Suprapubic skin (tissue), 4 donors: ENCODE data around the gene NID2.

Experiments
- EP300 ChIP-seq: sonication (generic); formaldehyde crosslinking; IDR thresholded peaks from one replicate; pipeline ENCODE4 v1.6.1; 2017; ENCODE audit warnings: antibody characterized with exemption
- POLR2A ChIP-seq, 2 donors: fragments of 450-650 bp; IDR thresholded peaks; one replicate each; pipeline ENCODE4 v1.6.1; 2017; ENCODE audit warnings: antibody characterized with exemption in 2 of 2, mild to moderate bottlenecking in 2 of 2, moderate library complexity in 2 of 2
- POLR2AphosphoS5 ChIP-seq, 3 donors: sonication (generic); formaldehyde crosslinking; IDR thresholded peaks; one replicate each; pipeline ENCODE4 v1.6.1; 2017; ENCODE audit warnings: antibody characterized with exemption in 3 of 3
- TF ChIP-seq, protein P1 (sequence below), 2 donors: fragments of 200-600 bp in 1 of 2; fragments of 450-650 bp in 1 of 2; sonication (generic) in 1 of 2; IDR thresholded peaks; one replicate each; pipeline ENCODE4 v1.5.1; 2016 to 2019; ENCODE audit warnings: antibody characterized with exemption in 2 of 2, mild to moderate bottlenecking in 1 of 2, moderate library complexity in 1 of 2

DNA sequence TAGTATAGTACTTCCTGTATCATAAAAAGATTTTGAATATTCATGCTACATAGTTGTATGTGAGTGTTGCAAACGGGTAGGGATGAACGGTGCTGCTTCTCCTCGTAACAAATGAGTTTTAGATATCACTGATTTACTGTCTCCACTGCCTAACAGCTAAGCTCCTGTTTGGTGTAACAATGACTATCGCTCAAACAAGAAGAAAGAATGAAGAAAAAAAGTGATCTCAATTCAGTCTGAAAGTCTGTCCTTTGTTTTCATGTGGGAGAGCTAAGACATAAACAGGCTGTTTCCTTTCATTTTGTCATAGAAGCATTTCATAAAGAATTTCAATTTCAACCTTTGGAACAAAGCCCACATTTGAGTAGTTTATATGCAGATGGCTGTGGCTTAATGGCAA lies 105.6 kb downstream of the NID2 start:
- TF ChIP-seq, protein P1, sequence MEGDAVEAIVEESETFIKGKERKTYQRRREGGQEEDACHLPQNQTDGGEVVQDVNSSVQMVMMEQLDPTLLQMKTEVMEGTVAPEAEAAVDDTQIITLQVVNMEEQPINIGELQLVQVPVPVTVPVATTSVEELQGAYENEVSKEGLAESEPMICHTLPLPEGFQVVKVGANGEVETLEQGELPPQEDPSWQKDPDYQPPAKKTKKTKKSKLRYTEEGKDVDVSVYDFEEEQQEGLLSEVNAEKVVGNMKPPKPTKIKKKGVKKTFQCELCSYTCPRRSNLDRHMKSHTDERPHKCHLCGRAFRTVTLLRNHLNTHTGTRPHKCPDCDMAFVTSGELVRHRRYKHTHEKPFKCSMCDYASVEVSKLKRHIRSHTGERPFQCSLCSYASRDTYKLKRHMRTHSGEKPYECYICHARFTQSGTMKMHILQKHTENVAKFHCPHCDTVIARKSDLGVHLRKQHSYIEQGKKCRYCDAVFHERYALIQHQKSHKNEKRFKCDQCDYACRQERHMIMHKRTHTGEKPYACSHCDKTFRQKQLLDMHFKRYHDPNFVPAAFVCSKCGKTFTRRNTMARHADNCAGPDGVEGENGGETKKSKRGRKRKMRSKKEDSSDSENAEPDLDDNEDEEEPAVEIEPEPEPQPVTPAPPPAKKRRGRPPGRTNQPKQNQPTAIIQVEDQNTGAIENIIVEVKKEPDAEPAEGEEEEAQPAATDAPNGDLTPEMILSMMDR (IDR thresholded peaks at IDR 0.05) = no peak
- TF ChIP-seq EP300 (no peak), POLR2A (IDR thresholded peaks at IDR 0.05) (no peak), POLR2AphosphoS5 (IDR thresholded peaks at IDR 0.05) (no peak)
